ENCODE measurements around the gene RALGDS. TPM values are rescaled to one million over a fixed set of nuclear protein-coding genes. Genes with fewer than 3 reads are reported as not detected.

RALGDS gene
- total RNA-seq, 2 donors from 2014 or later: 28.0 to 30.7 TPM

GRCh38 chr9:133134388-133135145 lies 13.5 kb upstream of the RALGDS start:
- no peaks in the 10 kb centered on the region for H3K27me3 Mint-ChIP-seq (ENCODE audit: insufficient read depth)
- no peak for TF ChIP-seq CTCF (conservative IDR thresholded peaks at IDR 0.05)
- peak overlapping the region; percentile 98 for H3K27ac ChIP-seq (ENCODE audit: low read depth, low read length)
- WGBS, 2 experiments (ENCODE audit: insufficient coverage in 1 of 2, insufficient read length in 1 of 2): 93 to 95% methylated on average over 9 to 11 of the region's 11 CpGs
- H3K4me1 ChIP-seq (ENCODE audit: control insufficient read depth, insufficient read depth, low read length): peaks cover 15% of the 10 kb centered on the region
- no peaks in the 10 kb centered on the region for H3K27me3 ChIP-seq (ENCODE audit: control insufficient read depth, insufficient read depth, low read length, poor library complexity, severe bottlenecking)
- no peaks in the 10 kb centered on the region for H3K36me3 Mint-ChIP-seq (ENCODE audit: low read depth)
- DNase-seq: no peak
- peak overlapping the region; percentile 94 for H3K27ac Mint-ChIP-seq
- H3K36me3 ChIP-seq (ENCODE audit: control insufficient read depth, insufficient read depth, low read length): no peaks in the 10 kb centered on the region
- H3K4me3 ChIP-seq (ENCODE audit: low read length): no peak overlapping the region
- no peak overlapping the region for H3K4me3 Mint-ChIP-seq
- H3K9me3 Mint-ChIP-seq: no peaks in the 10 kb centered on the region
- H3K9me3 ChIP-seq (ENCODE audit: control insufficient read depth, low read length): no peaks in the 10 kb centered on the region
- H3K9ac ChIP-seq (ENCODE audit: extremely low read depth, low read length, poor library complexity, severe bottlenecking): peak overlapping the region; percentile 52
- peaks cover 12% of the 10 kb centered on the region for H3K4me1 Mint-ChIP-seq

- peak; percentile 32 for TF ChIP-seq CTCF (conservative IDR thresholded peaks at IDR 0.05)
- Mint-ChIP-seq H3K36me3 (ENCODE audit: low read depth) (no peaks in the 10 kb centered on the region), H3K4me1 (peaks cover 12% of the 10 kb centered on the region), H3K4me3 (no peak overlapping the region), H3K9me3 (no peaks in the 10 kb centered on the region), H3K27ac (peak overlapping the region; percentile 94), H3K27me3 (ENCODE audit: insufficient read depth) (no peaks in the 10 kb centered on the region)
- Histone ChIP-seq H3K4me3 (ENCODE audit: low read length) (no peak overlapping the region), H3K9me3 (ENCODE audit: control insufficient read depth, low read length) (no peaks in the 10 kb centered on the region), H3K27ac (ENCODE audit: low read depth, low read length) (peak overlapping the region; percentile 98), H3K27me3 (ENCODE audit: control insufficient read depth, insufficient read depth, low read length, poor library complexity, severe bottlenecking) (no peaks in the 10 kb centered on the region), H3K9ac (ENCODE audit: extremely low read depth, low read length, poor library complexity, severe bottlenecking) (peak overlapping the region; percentile 52), H3K4me1 (ENCODE audit: control insufficient read depth, insufficient read depth, low read length) (peaks cover 15% of the 10 kb centered on the region), H3K36me3 (ENCODE audit: control insufficient read depth, insufficient read depth, low read length) (no peaks in the 10 kb centered on the region)
- peak; percentile 91 for DNase-seq
- WGBS, 2 experiments (ENCODE audit: insufficient coverage in 1 of 2, insufficient read length in 1 of 2): 71 to 73% methylated on average over 14 to 21 of the region's 21 CpGs
Observed at GRCh38 chr9:133133681-133134387, 12.8 kb upstream of the RALGDS start.

GRCh38 chr9:133132174-133132573 lies 11.1 kb upstream of the RALGDS start:
- Histone ChIP-seq H3K4me3 (ENCODE audit: low read length) (no peak overlapping the region), H3K4me1 (ENCODE audit: control insufficient read depth, insufficient read depth, low read length) (peaks cover 15% of the 10 kb centered on the region), H3K9me3 (ENCODE audit: control insufficient read depth, low read length) (no peaks in the 10 kb centered on the region), H3K27me3 (ENCODE audit: control insufficient read depth, insufficient read depth, low read length, poor library complexity, severe bottlenecking) (no peaks in the 10 kb centered on the region), H3K9ac (ENCODE audit: extremely low read depth, low read length, poor library complexity, severe bottlenecking) (no peak overlapping the region), H3K36me3 (ENCODE audit: control insufficient read depth, insufficient read depth, low read length) (no peaks in the 10 kb centered on the region), H3K27ac (ENCODE audit: low read depth, low read length) (no peak overlapping the region)
- H3K9me3 Mint-ChIP-seq: no peaks in the 10 kb centered on the region
- no peaks in the 10 kb centered on the region for H3K27me3 Mint-ChIP-seq (ENCODE audit: insufficient read depth)
- DNase-seq: no peak
- TF ChIP-seq CTCF (conservative IDR thresholded peaks at IDR 0.05): no peak
- H3K4me3 Mint-ChIP-seq: no peak overlapping the region
- WGBS, 2 experiments (ENCODE audit: insufficient coverage in 1 of 2, insufficient read length in 1 of 2): 90 to 94% methylated on average over 9 to 16 of the region's 16 CpGs
- peaks cover 12% of the 10 kb centered on the region for H3K4me1 Mint-ChIP-seq
- H3K36me3 Mint-ChIP-seq (ENCODE audit: low read depth): peaks cover 1% of the 10 kb centered on the region
- H3K27ac Mint-ChIP-seq: peak overlapping the region; percentile 44
